Measurements from ENCODE around the gene PIEZO2. TPM values are rescaled to one million over a fixed set of nuclear protein-coding genes. Genes with fewer than 3 reads are reported as not detected.
A peak's percentile ranks its signal among the peaks of the same experiment; 100 is the strongest.

Gene PIEZO2
- total RNA-seq, 4 donors from 2014 or later: 0.68 to 2.2 (median 1.1) TPM

DNA sequence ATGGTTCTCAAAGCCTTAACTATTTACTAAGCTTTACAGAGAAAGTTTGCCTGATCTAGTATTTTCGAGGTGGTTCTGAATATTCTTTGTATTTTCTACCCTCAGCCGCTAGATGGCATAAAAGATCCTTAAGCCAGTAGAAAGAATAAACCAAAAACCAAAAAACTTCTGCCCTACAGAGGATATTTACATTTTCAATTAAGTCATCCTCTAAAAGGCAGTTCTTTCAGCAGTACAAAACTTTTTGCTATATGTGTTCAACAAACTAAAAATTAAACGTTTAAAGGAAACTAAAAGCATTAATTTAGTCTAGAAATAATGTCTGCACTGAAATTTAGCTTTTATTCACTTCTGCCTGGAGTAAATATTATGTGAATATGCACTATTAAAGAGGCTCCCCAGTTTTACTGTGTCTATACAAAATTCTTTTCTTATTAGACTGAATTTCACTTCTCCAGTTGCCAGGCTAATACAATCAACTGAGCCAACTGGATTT lies 297.5 kb downstream of the PIEZO2 start:
- TF ChIP-seq, protein P1, sequence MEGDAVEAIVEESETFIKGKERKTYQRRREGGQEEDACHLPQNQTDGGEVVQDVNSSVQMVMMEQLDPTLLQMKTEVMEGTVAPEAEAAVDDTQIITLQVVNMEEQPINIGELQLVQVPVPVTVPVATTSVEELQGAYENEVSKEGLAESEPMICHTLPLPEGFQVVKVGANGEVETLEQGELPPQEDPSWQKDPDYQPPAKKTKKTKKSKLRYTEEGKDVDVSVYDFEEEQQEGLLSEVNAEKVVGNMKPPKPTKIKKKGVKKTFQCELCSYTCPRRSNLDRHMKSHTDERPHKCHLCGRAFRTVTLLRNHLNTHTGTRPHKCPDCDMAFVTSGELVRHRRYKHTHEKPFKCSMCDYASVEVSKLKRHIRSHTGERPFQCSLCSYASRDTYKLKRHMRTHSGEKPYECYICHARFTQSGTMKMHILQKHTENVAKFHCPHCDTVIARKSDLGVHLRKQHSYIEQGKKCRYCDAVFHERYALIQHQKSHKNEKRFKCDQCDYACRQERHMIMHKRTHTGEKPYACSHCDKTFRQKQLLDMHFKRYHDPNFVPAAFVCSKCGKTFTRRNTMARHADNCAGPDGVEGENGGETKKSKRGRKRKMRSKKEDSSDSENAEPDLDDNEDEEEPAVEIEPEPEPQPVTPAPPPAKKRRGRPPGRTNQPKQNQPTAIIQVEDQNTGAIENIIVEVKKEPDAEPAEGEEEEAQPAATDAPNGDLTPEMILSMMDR (IDR thresholded peaks at IDR 0.05): peak; percentile 48 to 53
- TF ChIP-seq POLR2A (IDR thresholded peaks at IDR 0.05) (no peak), POLR2AphosphoS5 (IDR thresholded peaks at IDR 0.05) (no peak)
- Histone ChIP-seq H3K4me1 (peaks cover 5% of the 10 kb centered on the region), H3K27ac (no peak overlapping the region), H3K4me3 (no peak overlapping the region), H3K27me3 (no peaks in the 10 kb centered on the region), H3K36me3 (no peaks in the 10 kb centered on the region), H3K9me3 (no peaks in the 10 kb centered on the region)
- WGBS: 0% methylated on average over 3 of the region's 3 CpGs
- DNase-seq (ENCODE audit: low spot score in 2 of 2): no peak

DNA sequence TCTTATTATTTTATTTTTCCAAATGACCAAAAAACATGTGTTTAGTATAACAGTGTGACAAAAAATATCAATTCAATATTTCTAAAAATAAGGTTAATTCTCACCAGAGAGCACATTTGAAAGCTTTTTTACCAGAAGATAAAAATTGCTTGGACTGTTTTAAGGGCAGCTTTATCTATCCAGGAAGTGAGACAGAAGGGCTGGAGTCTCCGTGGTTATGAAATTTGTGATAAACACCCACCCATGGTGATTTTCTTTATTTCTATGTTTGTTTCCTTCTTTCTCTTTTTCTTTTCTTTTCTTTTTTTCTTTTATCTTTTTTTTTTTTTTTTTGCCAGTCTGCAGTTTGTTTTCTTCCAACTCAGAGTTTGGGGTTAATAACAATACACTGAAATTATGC lies 298.5 kb downstream of the PIEZO2 start:
- TF ChIP-seq POLR2A (IDR thresholded peaks at IDR 0.05) (no peak), POLR2AphosphoS5 (IDR thresholded peaks at IDR 0.05) (no peak), EP300 (IDR thresholded peaks at IDR 0.05) (no peak)
- TF ChIP-seq, protein P1 (IDR thresholded peaks at IDR 0.05): no peak
- no peak overlapping the region for H3K27ac ChIP-seq
- no peaks in the 10 kb centered on the region for H3K27me3 ChIP-seq
- no peak overlapping the region for H3K4me3 ChIP-seq
- no peak for DNase-seq (ENCODE audit: low spot score in 2 of 2)
- no peaks in the 10 kb centered on the region for H3K9me3 ChIP-seq
- H3K4me1 ChIP-seq: peaks cover 5% of the 10 kb centered on the region
- H3K36me3 ChIP-seq: no peaks in the 10 kb centered on the region
- 59% methylated on average over 1 of the region's 1 CpG for WGBS

DNA sequence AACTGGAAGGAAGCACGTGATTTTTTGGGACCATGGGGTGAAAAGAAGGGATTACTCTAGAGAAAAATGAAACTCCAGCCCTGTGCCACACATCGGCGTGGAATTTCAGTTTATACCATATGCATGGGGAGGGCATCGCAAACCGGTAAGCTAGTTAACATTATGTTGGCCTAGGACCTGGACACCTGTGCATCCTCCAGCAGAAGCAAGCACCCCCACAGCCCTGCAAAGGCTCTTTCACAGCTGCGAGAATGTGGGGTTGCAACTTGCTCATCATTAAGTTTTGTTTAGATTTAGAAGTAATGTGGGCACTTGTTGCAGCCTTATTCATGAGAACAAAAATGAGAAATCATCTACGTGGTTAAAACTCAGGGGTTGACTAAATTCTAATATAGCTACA lies 299.2 kb downstream of the PIEZO2 start:
- Histone ChIP-seq H3K36me3 (no peaks in the 10 kb centered on the region), H3K4me1 (peaks cover 5% of the 10 kb centered on the region), H3K27ac (no peak overlapping the region), H3K27me3 (no peaks in the 10 kb centered on the region), H3K4me3 (no peak overlapping the region), H3K9me3 (no peaks in the 10 kb centered on the region)
- DNase-seq (ENCODE audit: low spot score in 2 of 2): no peak
- WGBS: 87% methylated on average over 7 of the region's 7 CpGs
- TF ChIP-seq, protein P1 (IDR thresholded peaks at IDR 0.05): no peak

DNA sequence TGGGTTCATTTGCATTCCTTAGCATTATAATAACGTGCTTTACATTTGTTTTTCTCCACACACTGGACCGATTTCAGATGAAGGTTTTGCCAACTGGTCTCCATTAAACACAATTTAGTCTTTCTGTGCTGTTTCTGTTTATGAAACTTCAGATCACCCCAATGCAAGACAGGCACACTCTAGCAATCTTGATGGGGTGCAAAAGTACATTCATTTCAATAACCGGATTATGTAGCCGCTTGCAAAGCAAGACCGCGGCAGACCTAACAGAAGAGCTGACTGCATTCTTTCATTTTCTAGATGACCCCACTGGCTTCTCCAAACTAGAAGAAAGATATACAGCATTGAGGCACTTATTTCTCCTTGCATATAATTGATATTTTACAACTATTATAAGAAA lies 301.5 kb downstream of the PIEZO2 start:
- Histone ChIP-seq H3K36me3 (no peaks in the 10 kb centered on the region), H3K27me3 (no peaks in the 10 kb centered on the region), H3K9me3 (no peaks in the 10 kb centered on the region), H3K4me3 (no peak overlapping the region), H3K27ac (no peak overlapping the region), H3K4me1 (peaks cover 12% of the 10 kb centered on the region)
- TF ChIP-seq, protein P1 (IDR thresholded peaks at IDR 0.05): no peak
- TF ChIP-seq POLR2A (IDR thresholded peaks at IDR 0.05) (no peak), EP300 (IDR thresholded peaks at IDR 0.05) (no peak), POLR2AphosphoS5 (IDR thresholded peaks at IDR 0.05) (no peak)
- 79% methylated on average over 6 of the region's 6 CpGs for WGBS
- no peak for DNase-seq (ENCODE audit: low spot score in 2 of 2)

DNA sequence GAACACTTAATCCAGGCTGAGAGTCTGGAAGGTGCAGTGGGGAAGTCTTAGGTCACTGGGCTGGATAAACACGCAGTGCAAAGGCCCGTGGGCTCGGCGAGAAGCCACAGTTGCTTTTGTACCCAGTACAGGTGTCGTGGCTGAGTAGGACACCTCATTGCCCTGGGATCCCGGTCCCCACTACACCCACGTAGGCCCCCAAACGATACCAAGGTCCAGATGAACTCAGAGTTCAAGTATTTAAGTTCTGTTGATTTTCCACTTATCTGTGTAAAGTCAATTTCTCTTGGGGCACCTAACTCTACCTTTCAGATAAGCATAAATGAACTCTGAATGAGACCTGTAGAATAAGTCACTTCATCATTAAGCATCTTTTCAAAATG lies 302.0 kb downstream of the PIEZO2 start:
- TF ChIP-seq POLR2A (IDR thresholded peaks at IDR 0.05): no peak
- no peak for TF ChIP-seq EP300 (IDR thresholded peaks at IDR 0.05)
- TF ChIP-seq, protein P1 (IDR thresholded peaks at IDR 0.05): no peak
- TF ChIP-seq POLR2AphosphoS5 (IDR thresholded peaks at IDR 0.05): no peak
- no peaks in the 10 kb centered on the region for H3K36me3 ChIP-seq
- H3K9me3 ChIP-seq: no peaks in the 10 kb centered on the region
- H3K4me3 ChIP-seq: no peak overlapping the region
- H3K4me1 ChIP-seq: peaks cover 13% of the 10 kb centered on the region
- H3K27me3 ChIP-seq: no peaks in the 10 kb centered on the region
- WGBS: 92% methylated on average over 8 of the region's 8 CpGs
- H3K27ac ChIP-seq: no peak overlapping the region
- no peak for DNase-seq (ENCODE audit: low spot score in 2 of 2)
